DOHH2 (cell line): ENCODE data around the gene MLXIPL.

Experiments used
- H3F3A ChIP-seq: fragments of 200-600 bp; sonication (generic), shearing (Covaris generic); 2 replicates; pipeline ENCODE4 v1.6.0; 2016; ENCODE audit warnings: antibody characterized with exemption, mild to moderate bottlenecking; ENCODE audit not compliant: control insufficient read depth, insufficient read depth
- H3K27ac ChIP-seq: fragments of 200-600 bp; sonication (generic); 2 replicates; pipeline ENCODE4 v1.5.1; 2014; ENCODE audit warnings: low read depth, mild to moderate bottlenecking, low read length, moderate library complexity
- H3K27me3 ChIP-seq: fragments of 200-600 bp; sonication (generic); 2 replicates; pipeline ENCODE4 v1.6.1; 2014; ENCODE audit warnings: mild to moderate bottlenecking, low read length, mixed read lengths; ENCODE audit not compliant: control insufficient read depth
- H3K36me3 ChIP-seq: fragments of 200-600 bp; sonication (generic); 2 replicates; pipeline ENCODE4 v1.6.1; 2014; ENCODE audit warnings: mild to moderate bottlenecking, low read length, moderate library complexity, mixed read lengths; ENCODE audit not compliant: control insufficient read depth
- H3K4me1 ChIP-seq: fragments of 200-600 bp; sonication (generic); 2 replicates; pipeline ENCODE4 v1.6.1; 2014; ENCODE audit warnings: mild to moderate bottlenecking, low read length, mixed read lengths; ENCODE audit not compliant: control insufficient read depth
- H3K4me2 ChIP-seq: fragments of 200-600 bp; sonication (generic); 2 replicates; pipeline ENCODE4 v1.6.0; 2014; ENCODE audit warnings: mild to moderate bottlenecking, low read length, moderate library complexity
- H3K4me3 ChIP-seq: fragments of 200-600 bp; sonication (generic); 2 replicates; pipeline ENCODE4 v1.5.1; 2014; ENCODE audit warnings: mild to moderate bottlenecking, low read length, mixed read lengths
- H3K79me2 ChIP-seq: fragments of 200-600 bp; sonication (generic); 2 replicates; pipeline ENCODE4 v1.6.1; 2014; ENCODE audit warnings: mild to moderate bottlenecking, low read length, mixed read lengths; ENCODE audit not compliant: control insufficient read depth
- H3K9me2 ChIP-seq: fragments of 200-600 bp; sonication (generic); replicated peaks from 2 replicates; pipeline ENCODE4 v1.6.1; 2014; ENCODE audit warnings: mild to moderate bottlenecking, low read length, mixed read lengths; ENCODE audit not compliant: control insufficient read depth
- H3K9me3 ChIP-seq: fragments of 200-600 bp; sonication (generic); 2 replicates; pipeline ENCODE4 v1.6.1; 2014; ENCODE audit warnings: antibody characterized with exemption, low read length, mixed read lengths; ENCODE audit not compliant: control insufficient read depth, insufficient read depth
- H4K20me1 ChIP-seq: fragments of 200-600 bp; sonication (generic); 2 replicates; pipeline ENCODE4 v1.6.0; 2014; ENCODE audit warnings: low read depth, mild to moderate bottlenecking, antibody characterized with exemption, low read length, moderate library complexity; ENCODE audit not compliant: control insufficient read depth, insufficient read depth
- EZH2phosphoT487 ChIP-seq: fragments of 200-600 bp; sonication (generic); IDR thresholded peaks from 2 replicates; pipeline ENCODE4 v1.6.1; 2017; ENCODE audit warnings: borderline replicate concordance, mild to moderate bottlenecking, antibody characterized with exemption, low read length, moderate library complexity, mixed read lengths
- TF ChIP-seq, protein P1 (sequence below): fragments of 200-600 bp; sonication (generic); IDR thresholded peaks from one replicate; pipeline ENCODE4 v1.5.1; 2014; ENCODE audit warnings: antibody characterized with exemption, mild to moderate bottlenecking, low read depth, low read length; ENCODE audit not compliant: poor library complexity, severe bottlenecking

The MLXIPL gene

DNA sequence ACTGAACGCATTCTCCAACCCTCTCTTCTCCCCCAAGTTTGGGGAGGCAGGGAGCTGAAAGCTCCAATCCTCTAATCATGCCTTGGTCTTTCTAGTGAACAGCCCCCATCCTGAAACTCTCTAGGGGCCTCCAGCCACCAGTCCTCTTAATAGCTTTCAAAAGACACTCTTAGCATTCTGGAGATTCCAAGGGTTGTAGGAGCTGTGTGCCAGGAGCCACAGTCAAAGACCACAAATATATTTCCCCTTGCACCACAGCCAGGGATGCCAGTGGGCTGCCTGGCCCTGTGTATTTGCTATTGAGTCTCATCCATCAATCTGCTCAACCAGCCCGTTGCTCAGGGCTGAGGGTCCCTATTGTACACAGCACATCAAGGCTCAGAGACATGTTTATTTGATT lies 18.5 kb upstream of the MLXIPL start:
- TF ChIP-seq EZH2phosphoT487, result no peak
- Histone ChIP-seq H3K4me2 (no peak overlapping the region), H4K20me1 (0 out of 2 replicates have a peak, but pooled peaks cover 3% of the 10 kb centered on the region), H3K9me2 (no peaks in the 10 kb centered on the region), H3K4me1 (peaks cover under 1% of the 10 kb centered on the region), H3K79me2 (no peaks in the 10 kb centered on the region), H3K36me3 (no peaks in the 10 kb centered on the region), H3K4me3 (no peak overlapping the region), H3K27me3 (peaks cover 36% of the 10 kb centered on the region), H3F3A (no peaks in the 10 kb centered on the region), H3K9me3 (peaks cover 4% of the 10 kb centered on the region; the same call in 1 of the 2 replicates), H3K27ac (no peak overlapping the region)

DNA sequence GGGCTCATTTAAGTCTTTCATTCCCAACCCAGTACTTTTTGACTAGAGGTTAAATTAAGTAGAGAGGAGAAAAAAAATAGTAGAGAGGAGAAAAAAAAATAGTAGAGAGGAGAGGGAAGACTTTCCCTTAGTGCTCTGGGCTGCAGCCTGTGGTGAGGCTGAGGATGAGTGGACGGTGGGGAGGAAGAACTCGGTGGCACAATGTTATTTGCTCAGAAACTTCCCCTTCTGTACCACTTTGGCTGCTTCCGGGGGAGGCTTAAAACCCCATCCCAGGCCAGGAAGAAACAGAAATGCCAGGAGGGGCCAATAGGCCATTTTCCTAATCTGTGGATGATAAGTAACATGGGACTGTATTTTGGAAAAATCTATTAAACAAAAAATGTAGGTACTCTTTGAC lies 14.6 kb upstream of the MLXIPL start:
- Histone ChIP-seq H3K9me3 (peaks cover 4% of the 10 kb centered on the region; the same call in 1 of the 2 replicates), H3K27ac (no peak overlapping the region), H3F3A (no peaks in the 10 kb centered on the region), H3K9me2 (no peaks in the 10 kb centered on the region), H3K79me2 (no peaks in the 10 kb centered on the region), H3K4me3 (no peak overlapping the region), H3K36me3 (no peaks in the 10 kb centered on the region), H3K27me3 (peaks cover 14% of the 10 kb centered on the region; the same call in 1 of the 2 replicates), H3K4me2 (no peak overlapping the region), H4K20me1 (no peaks in the 10 kb centered on the region), H3K4me1 (no peaks in the 10 kb centered on the region)
- TF ChIP-seq EZH2phosphoT487, result no peak
- TF ChIP-seq, protein P1, sequence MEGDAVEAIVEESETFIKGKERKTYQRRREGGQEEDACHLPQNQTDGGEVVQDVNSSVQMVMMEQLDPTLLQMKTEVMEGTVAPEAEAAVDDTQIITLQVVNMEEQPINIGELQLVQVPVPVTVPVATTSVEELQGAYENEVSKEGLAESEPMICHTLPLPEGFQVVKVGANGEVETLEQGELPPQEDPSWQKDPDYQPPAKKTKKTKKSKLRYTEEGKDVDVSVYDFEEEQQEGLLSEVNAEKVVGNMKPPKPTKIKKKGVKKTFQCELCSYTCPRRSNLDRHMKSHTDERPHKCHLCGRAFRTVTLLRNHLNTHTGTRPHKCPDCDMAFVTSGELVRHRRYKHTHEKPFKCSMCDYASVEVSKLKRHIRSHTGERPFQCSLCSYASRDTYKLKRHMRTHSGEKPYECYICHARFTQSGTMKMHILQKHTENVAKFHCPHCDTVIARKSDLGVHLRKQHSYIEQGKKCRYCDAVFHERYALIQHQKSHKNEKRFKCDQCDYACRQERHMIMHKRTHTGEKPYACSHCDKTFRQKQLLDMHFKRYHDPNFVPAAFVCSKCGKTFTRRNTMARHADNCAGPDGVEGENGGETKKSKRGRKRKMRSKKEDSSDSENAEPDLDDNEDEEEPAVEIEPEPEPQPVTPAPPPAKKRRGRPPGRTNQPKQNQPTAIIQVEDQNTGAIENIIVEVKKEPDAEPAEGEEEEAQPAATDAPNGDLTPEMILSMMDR, result no peak

DNA sequence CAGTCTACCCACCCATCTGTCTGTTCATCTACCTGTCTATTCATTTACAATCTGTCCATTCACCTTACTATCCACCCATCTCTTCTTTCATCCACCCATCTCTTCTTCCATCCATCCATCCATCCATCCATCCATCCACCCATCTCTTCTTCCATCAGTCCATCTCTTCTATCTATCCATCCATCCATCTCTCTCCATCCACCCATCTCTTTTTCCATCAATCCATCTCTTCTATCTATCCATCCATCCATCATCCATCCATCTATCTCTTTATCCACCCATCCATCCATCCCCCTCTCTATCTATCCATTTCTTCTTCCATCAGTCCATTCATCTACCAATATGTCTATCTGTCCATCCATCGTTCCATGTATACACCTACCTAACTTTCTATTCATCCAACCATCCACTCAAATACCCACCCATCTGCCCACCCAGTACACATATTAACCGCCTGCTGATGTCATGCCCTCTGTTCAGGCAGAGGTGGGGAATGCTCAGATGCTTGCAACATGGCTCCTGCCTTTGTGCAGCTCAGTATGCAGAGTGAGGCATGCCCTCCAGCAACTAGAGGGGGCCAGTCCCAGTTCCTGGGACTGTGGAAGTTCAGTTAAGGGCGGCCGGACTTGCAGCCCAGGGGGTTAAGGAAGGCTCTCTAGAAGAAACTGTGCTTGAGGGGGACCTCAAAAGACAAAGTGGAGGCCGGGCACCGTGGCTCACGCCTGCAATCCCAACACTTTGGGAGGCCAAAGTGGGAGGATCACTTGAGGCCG lies 11.3 kb upstream of the MLXIPL start:
- no peaks in the 10 kb centered on the region for H3K9me2 ChIP-seq
- no peaks in the 10 kb centered on the region for H3K79me2 ChIP-seq
- H4K20me1 ChIP-seq, result no peaks in the 10 kb centered on the region
- H3K4me1 ChIP-seq, result no peaks in the 10 kb centered on the region
- no peak overlapping the region for H3K27ac ChIP-seq
- no peak overlapping the region for H3K4me2 ChIP-seq
- H3K36me3 ChIP-seq, result no peaks in the 10 kb centered on the region
- H3K9me3 ChIP-seq, result no peaks in the 10 kb centered on the region
- TF ChIP-seq EZH2phosphoT487, result no peak
- TF ChIP-seq, protein P1, result no peak
- H3K27me3 ChIP-seq, result peaks cover 23% of the 10 kb centered on the region; the same call in 1 of the 2 replicates
- no peaks in the 10 kb centered on the region for H3F3A ChIP-seq
- no peak overlapping the region for H3K4me3 ChIP-seq

DNA sequence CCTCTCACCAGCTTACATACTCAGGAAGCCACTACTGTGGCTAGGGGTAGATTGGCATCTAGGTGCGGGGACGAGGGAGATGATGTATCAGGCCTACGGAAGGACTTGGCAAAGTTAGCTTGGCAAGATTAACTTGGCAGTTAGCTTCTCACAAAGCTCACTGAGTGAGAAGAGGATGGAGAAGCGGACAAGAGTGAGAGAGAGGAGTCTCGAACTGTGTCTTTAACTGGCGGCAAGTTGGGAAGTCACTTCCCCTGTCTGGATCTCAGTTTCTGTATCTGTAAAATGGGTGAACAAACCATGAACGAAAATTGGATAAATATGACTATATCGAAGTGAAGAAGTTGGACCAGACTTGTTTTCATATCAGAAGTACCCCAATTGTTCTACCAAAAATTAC lies 9.5 kb upstream of the MLXIPL start:
- no peaks in the 10 kb centered on the region for H3K9me3 ChIP-seq
- peaks cover 23% of the 10 kb centered on the region; the same call in 1 of the 2 replicates for H3K27me3 ChIP-seq
- H3F3A ChIP-seq, result no peaks in the 10 kb centered on the region
- no peaks in the 10 kb centered on the region for H3K9me2 ChIP-seq
- H3K79me2 ChIP-seq, result no peaks in the 10 kb centered on the region
- no peak for TF ChIP-seq EZH2phosphoT487
- TF ChIP-seq, protein P1, result no peak
- no peak overlapping the region for H3K27ac ChIP-seq
- no peaks in the 10 kb centered on the region for H3K36me3 ChIP-seq
- no peaks in the 10 kb centered on the region for H4K20me1 ChIP-seq
- H3K4me2 ChIP-seq, result no peak overlapping the region
- H3K4me1 ChIP-seq, result no peaks in the 10 kb centered on the region
- H3K4me3 ChIP-seq, result no peak overlapping the region
